Measurements from ENCODE around the gene C5orf22.
"Not testable (repeated sequence)": the region's sequence is repeated elsewhere in the genome, so short reads cannot be mapped to it uniquely, and the experiment has no call there.

Gene C5orf22

GRCh38 chr5:31566362-31566761 is 34.3 kb downstream of the C5orf22 start:
- H3K4me1 ChIP-seq; DNase-seq (ENCODE audit: low spot score in 2 of 2); H3K36me3 ChIP-seq (replicated peaks); H3K4me3 ChIP-seq; H3K9me3 ChIP-seq; H3K27me3 ChIP-seq (ENCODE audit: low read depth); in situ Hi-C loops (cut with MboI; ENCODE audit: low sequenced_read_pairs): not testable (repeated sequence)

GRCh38 chr5:31568302-31568835 is 36.3 kb downstream of the C5orf22 start:
- H3K4me1 ChIP-seq = no peaks in the 10 kb centered on the region
- no peak overlapping the region for H3K4me3 ChIP-seq
- no peaks in the 10 kb centered on the region for H3K36me3 ChIP-seq (replicated peaks)
- in situ Hi-C loops (cut with MboI; ENCODE audit: low sequenced_read_pairs) = no loop called here
- H3K27me3 ChIP-seq (ENCODE audit: low read depth) = no peaks in the 10 kb centered on the region
- H3K9me3 ChIP-seq = peaks cover 10% of the 10 kb centered on the region; the same call in 1 of the 2 replicates
- DNase-seq (ENCODE audit: low spot score in 2 of 2) = no peak

GRCh38 chr5:31569068-31569467 is 37.0 kb downstream of the C5orf22 start:
- in situ Hi-C loops (cut with MboI; ENCODE audit: low sequenced_read_pairs) = no loop called here
- Histone ChIP-seq H3K9me3 (peaks cover 10% of the 10 kb centered on the region; the same call in 1 of the 2 replicates), H3K4me1 (no peaks in the 10 kb centered on the region), H3K4me3 (no peak overlapping the region), H3K27me3 (ENCODE audit: low read depth) (no peaks in the 10 kb centered on the region), H3K36me3 (replicated peaks) (no peaks in the 10 kb centered on the region)
- DNase-seq (ENCODE audit: low spot score in 2 of 2) = no peak

DNA sequence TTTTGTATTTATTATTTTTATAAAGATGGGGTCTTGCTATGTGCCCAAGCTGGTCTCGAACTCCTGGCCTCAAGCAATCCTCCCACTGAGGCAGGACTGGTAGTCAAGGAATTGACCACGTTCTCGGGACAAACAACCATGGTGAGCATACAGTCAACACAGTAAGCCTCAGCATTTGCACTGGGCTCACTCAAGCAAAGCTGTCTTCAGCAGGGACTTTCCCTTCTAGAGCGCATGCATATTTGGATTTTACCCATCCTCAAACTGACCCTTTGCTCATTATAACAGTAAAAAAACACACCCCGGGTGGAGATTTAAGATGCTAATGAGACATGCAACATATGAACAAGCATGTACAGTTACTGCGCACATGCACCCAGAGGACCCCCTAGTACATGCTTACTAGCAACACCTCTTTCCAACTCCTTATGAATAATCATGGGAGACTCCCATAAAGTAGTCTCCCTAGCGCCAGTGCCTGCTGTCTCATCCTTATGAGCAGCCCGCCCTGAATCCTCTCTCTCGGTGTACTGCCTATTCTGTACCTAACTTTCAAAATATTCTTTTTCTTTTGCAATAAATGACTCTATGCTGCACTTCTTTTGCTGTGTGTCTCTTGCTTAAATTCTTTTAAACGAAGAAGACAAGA is 41.5 kb downstream of the C5orf22 start:
- Histone ChIP-seq H3K36me3 (replicated peaks) (no peaks in the 10 kb centered on the region), H3K4me1 (no peaks in the 10 kb centered on the region), H3K4me3 (no peak overlapping the region), H3K27me3 (ENCODE audit: low read depth) (peaks cover 14% of the 10 kb centered on the region), H3K9me3 (no peaks in the 10 kb centered on the region)
- no peak for DNase-seq (ENCODE audit: low spot score in 2 of 2)
- in situ Hi-C loops (cut with MboI; ENCODE audit: low sequenced_read_pairs) = no loop called here

DNA sequence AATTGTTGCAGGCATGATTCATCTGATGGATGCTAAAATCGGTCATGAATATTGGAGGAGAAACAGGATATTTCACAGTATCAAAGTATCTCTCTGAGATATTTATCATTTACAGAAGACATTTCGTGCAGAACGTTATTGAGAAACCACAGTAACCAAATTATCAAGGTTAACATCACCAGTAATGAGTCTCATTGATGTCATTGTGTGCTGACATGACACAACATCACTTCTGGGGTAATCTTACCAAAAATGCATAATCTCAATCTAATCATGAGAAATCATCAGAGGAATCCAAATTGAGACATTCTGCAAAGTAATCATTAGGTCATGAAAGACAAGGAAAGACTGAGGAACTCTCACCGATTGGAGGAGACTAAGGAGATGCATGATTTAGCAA is 42.7 kb downstream of the C5orf22 start:
- in situ Hi-C loops (cut with MboI; ENCODE audit: low sequenced_read_pairs) = no loop called here
- Histone ChIP-seq H3K4me3 (no peak overlapping the region), H3K4me1 (no peaks in the 10 kb centered on the region), H3K36me3 (replicated peaks) (no peaks in the 10 kb centered on the region), H3K27me3 (ENCODE audit: low read depth) (peaks cover 14% of the 10 kb centered on the region), H3K9me3 (no peaks in the 10 kb centered on the region)
- DNase-seq (ENCODE audit: low spot score in 2 of 2) = no peak

- Histone ChIP-seq H3K27me3 (ENCODE audit: low read depth) (peaks cover 14% of the 10 kb centered on the region), H3K9me3 (no peaks in the 10 kb centered on the region), H3K4me3 (no peak overlapping the region), H3K4me1 (no peaks in the 10 kb centered on the region), H3K36me3 (replicated peaks) (no peaks in the 10 kb centered on the region)
- in situ Hi-C loops (cut with MboI; ENCODE audit: low sequenced_read_pairs) = no loop called here
- DNase-seq (ENCODE audit: low spot score in 2 of 2) = no peak
Observed at GRCh38 chr5:31577438-31577837, 45.3 kb downstream of the C5orf22 start.

GRCh38 chr5:31579558-31579957 is 47.5 kb downstream of the C5orf22 start:
- no peak for DNase-seq (ENCODE audit: low spot score in 2 of 2)
- Histone ChIP-seq H3K4me1 (no peaks in the 10 kb centered on the region), H3K27me3 (ENCODE audit: low read depth) (peaks cover 13% of the 10 kb centered on the region), H3K36me3 (replicated peaks) (no peaks in the 10 kb centered on the region), H3K4me3 (no peak overlapping the region), H3K9me3 (peaks cover 2% of the 10 kb centered on the region; the same call in 1 of the 2 replicates)
- in situ Hi-C loops (cut with MboI; ENCODE audit: low sequenced_read_pairs) = no loop called here

- H3K4me1 ChIP-seq = no peaks in the 10 kb centered on the region
Observed at GRCh38 chr5:31581498-31582099, 49.5 kb downstream of the C5orf22 start.

GRCh38 chr5:31583129-31583528 is 51.0 kb downstream of the C5orf22 start:
- H3K36me3 ChIP-seq (replicated peaks) = no peaks in the 10 kb centered on the region
- H3K4me3 ChIP-seq = no peak overlapping the region
- DNase-seq (ENCODE audit: low spot score in 2 of 2) = no peak
- in situ Hi-C loops (cut with MboI; ENCODE audit: low sequenced_read_pairs) = loop anchor here (5.0 to 10.0 kb wide), 2 partner anchors 234 to 512 kb away; no protein-coding TSS in a partner anchor
- H3K27me3 ChIP-seq (ENCODE audit: low read depth) = no peaks in the 10 kb centered on the region
- H3K4me1 ChIP-seq = no peaks in the 10 kb centered on the region
- peaks cover 2% of the 10 kb centered on the region; the same call in 1 of the 2 replicates for H3K9me3 ChIP-seq

More at GRCh38 chr5:31581498-31582099, 49.5 kb downstream of the C5orf22 start:
- in situ Hi-C loops (cut with MboI; ENCODE audit: low sequenced_read_pairs) = loop anchor here (5.0 to 10.0 kb wide), 2 partner anchors 236 to 513 kb away; no protein-coding TSS in a partner anchor
- no peaks in the 10 kb centered on the region for H3K36me3 ChIP-seq (replicated peaks)
- peaks cover 3% of the 10 kb centered on the region; the same call in 1 of the 2 replicates for H3K27me3 ChIP-seq (ENCODE audit: low read depth)
- no peak overlapping the region for H3K4me3 ChIP-seq
- DNase-seq (ENCODE audit: low spot score in 2 of 2) = peak; percentile 21 to 50
- H3K9me3 ChIP-seq = peaks cover 2% of the 10 kb centered on the region; the same call in 1 of the 2 replicates

- Histone ChIP-seq H3K4me1 (no peaks in the 10 kb centered on the region), H3K9me3 (peaks cover 2% of the 10 kb centered on the region; the same call in 1 of the 2 replicates), H3K36me3 (replicated peaks) (no peaks in the 10 kb centered on the region), H3K4me3 (no peak overlapping the region), H3K27me3 (ENCODE audit: low read depth) (no peaks in the 10 kb centered on the region)
- no peak for DNase-seq (ENCODE audit: low spot score in 2 of 2)
- in situ Hi-C loops (cut with MboI; ENCODE audit: low sequenced_read_pairs) = loop anchor here (10.0 kb wide), 1 partner anchor 509 kb away; no protein-coding TSS in a partner anchor
Observed at GRCh38 chr5:31585166-31585894, 53.2 kb downstream of the C5orf22 start.

DNA sequence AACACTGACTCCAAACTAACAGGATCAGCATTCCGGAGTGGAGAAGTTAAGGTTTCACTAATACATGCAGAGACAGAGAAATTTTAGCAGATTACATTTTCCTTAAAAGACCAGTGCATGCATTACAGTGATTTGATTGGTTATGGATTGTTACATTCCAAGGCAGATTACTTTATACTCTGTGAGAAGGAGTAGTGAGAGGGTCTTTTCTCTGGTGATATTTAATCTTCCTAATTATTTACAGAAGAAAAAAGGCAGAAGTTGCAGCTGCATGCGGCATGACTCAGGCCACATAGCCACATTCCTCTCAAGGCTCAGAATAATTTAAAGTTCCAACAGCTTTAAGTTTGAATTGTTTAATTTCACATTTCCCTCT is 53.8 kb downstream of the C5orf22 start:
- no peaks in the 10 kb centered on the region for H3K36me3 ChIP-seq (replicated peaks)
- no peak overlapping the region for H3K4me3 ChIP-seq
- H3K9me3 ChIP-seq = peaks cover 2% of the 10 kb centered on the region; the same call in 1 of the 2 replicates
- in situ Hi-C loops (cut with MboI; ENCODE audit: low sequenced_read_pairs) = loop anchor here (10.0 kb wide), 1 partner anchor 509 kb away; no protein-coding TSS in a partner anchor
- H3K27me3 ChIP-seq (ENCODE audit: low read depth) = no peaks in the 10 kb centered on the region
- H3K4me1 ChIP-seq = no peaks in the 10 kb centered on the region
- peak in 1 of 2 experiments; percentile 17 for DNase-seq (ENCODE audit: low spot score in 2 of 2)

GRCh38 chr5:31587546-31587945 is 55.4 kb downstream of the C5orf22 start:
- H3K27me3 ChIP-seq (ENCODE audit: low read depth) = no peaks in the 10 kb centered on the region
- no peaks in the 10 kb centered on the region for H3K36me3 ChIP-seq (replicated peaks)
- in situ Hi-C loops (cut with MboI; ENCODE audit: low sequenced_read_pairs) = loop anchor here (10.0 kb wide), 1 partner anchor 507 kb away; no protein-coding TSS in a partner anchor
- DNase-seq (ENCODE audit: low spot score in 2 of 2) = peak in 1 of 2 experiments; percentile 13
- peaks cover 2% of the 10 kb centered on the region; the same call in 1 of the 2 replicates for H3K9me3 ChIP-seq
- no peaks in the 10 kb centered on the region for H3K4me1 ChIP-seq
- H3K4me3 ChIP-seq = no peak overlapping the region

DNA sequence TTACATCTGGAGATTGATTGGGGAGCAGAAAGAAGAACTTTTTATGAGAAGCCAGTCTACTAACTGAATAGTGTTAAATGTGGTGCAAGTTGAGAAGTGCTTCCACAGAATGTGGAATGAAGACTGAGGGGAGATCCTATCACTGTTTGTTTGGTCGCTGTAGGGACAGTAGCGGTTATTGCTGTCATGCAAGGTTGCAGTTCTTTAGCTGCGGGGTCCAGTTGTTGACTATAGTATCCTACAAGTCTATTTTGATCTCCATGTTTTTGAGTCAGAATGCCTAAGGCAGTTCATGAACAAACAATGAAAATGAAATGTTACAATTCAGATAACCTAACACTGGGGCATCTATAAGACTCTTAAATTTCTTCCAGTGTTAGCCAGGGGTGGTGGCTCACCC is 61.6 kb downstream of the C5orf22 start:
- Histone ChIP-seq H3K9me3 (no peaks in the 10 kb centered on the region), H3K4me3 (no peak overlapping the region), H3K4me1 (no peaks in the 10 kb centered on the region), H3K36me3 (replicated peaks) (no peaks in the 10 kb centered on the region), H3K27me3 (ENCODE audit: low read depth) (peaks cover 30% of the 10 kb centered on the region)
- in situ Hi-C loops (cut with MboI; ENCODE audit: low sequenced_read_pairs) = no loop called here
- DNase-seq (ENCODE audit: low spot score in 2 of 2) = no peak

Data from HAP-1 (cell line).